ENCODE results near the gene DLEC1.

Gene DLEC1

GRCh38 chr3:38121832-38122461 lies 82.9 kb downstream of the DLEC1 start:
- no peak for TF ChIP-seq CTCF (IDR thresholded peaks at IDR 0.05; ENCODE audit: insufficient read depth, low read depth, low read length, missing control alignments)
- H3K4me3 ChIP-seq (ENCODE audit: low read depth, low read length): no peak overlapping the region
- no peak for DNase-seq (ENCODE audit: low read depth)

GRCh38 chr3:38122712-38123290 lies 83.8 kb downstream of the DLEC1 start:
- TF ChIP-seq CTCF (IDR thresholded peaks at IDR 0.05; ENCODE audit: insufficient read depth, low read depth, low read length, missing control alignments): no peak
- DNase-seq (ENCODE audit: low read depth): no peak
- no peak overlapping the region for H3K4me3 ChIP-seq (ENCODE audit: low read depth, low read length)

- DNase-seq (ENCODE audit: low read depth): no peak
- H3K4me3 ChIP-seq (ENCODE audit: low read depth, low read length): no peak overlapping the region
- TF ChIP-seq CTCF (IDR thresholded peaks at IDR 0.05; ENCODE audit: insufficient read depth, low read depth, low read length, missing control alignments): no peak
Observed at GRCh38 chr3:38124324-38125122, 85.5 kb downstream of the DLEC1 start.

- H3K4me3 ChIP-seq (ENCODE audit: low read depth, low read length): no peak overlapping the region
- TF ChIP-seq CTCF (IDR thresholded peaks at IDR 0.05; ENCODE audit: insufficient read depth, low read depth, low read length, missing control alignments): no peak
- DNase-seq (ENCODE audit: low read depth): no peak
Observed at GRCh38 chr3:38125305-38126120, 86.5 kb downstream of the DLEC1 start.

- no peak overlapping the region for H3K4me3 ChIP-seq (ENCODE audit: low read depth, low read length)
- no peak for DNase-seq (ENCODE audit: low read depth)
- TF ChIP-seq CTCF (IDR thresholded peaks at IDR 0.05; ENCODE audit: insufficient read depth, low read depth, low read length, missing control alignments): no peak
Observed at GRCh38 chr3:38126121-38126892, 87.3 kb downstream of the DLEC1 start.
